GM19452 (cell line): ENCODE data around the gene CSF1.
"Not testable (repeated sequence)": the region's sequence is repeated elsewhere in the genome, so short reads cannot be mapped to it uniquely, and the experiment has no call there.

Source experiments
- ATAC-seq: cut with Tn5 transposase; IDR thresholded peaks from one replicate; pipeline ENCODE4 v1.9.1; 2021; ENCODE audit not compliant: unreplicated experiment

The CSF1 gene

DNA sequence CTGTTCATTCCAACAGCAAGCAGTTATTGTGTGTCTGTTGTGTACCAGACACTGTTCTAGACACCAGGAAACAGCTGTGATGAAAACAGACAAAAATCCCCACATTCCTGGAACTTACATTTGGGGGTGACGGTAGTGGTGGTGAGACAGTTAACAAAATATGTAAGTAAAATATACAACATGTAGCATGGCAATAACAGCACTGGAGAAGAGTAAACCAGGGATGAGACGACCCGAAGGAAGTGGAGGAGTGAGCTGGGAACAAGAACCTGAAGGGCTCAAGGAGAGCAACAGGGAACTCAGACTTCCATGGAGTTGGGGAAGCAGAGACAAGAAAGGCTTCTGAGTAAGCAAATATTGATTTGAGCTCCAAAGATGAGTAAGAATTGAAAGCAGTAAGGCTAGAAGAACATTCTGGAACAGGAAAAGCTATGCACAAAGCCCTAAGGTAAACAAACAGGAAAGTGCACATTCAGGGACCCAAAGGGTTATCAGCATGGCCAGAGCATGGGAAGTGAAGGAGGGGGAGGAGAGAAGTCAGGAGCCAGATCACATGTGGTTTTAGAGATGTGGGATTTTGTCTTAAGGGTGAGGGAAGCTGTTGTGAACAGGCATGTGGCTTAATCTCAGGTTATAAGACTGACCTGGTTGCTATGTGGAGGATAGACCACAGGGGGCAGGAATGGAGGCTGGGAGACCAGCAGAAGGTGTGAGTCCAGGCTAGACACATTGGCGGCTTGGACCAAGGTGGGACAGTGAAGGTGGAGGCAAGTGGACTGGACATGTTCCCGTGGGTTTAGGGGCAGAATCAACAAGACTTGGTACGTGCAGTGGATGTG lies 7.3 kb downstream of the CSF1 start:
- no peak for ATAC-seq

DNA sequence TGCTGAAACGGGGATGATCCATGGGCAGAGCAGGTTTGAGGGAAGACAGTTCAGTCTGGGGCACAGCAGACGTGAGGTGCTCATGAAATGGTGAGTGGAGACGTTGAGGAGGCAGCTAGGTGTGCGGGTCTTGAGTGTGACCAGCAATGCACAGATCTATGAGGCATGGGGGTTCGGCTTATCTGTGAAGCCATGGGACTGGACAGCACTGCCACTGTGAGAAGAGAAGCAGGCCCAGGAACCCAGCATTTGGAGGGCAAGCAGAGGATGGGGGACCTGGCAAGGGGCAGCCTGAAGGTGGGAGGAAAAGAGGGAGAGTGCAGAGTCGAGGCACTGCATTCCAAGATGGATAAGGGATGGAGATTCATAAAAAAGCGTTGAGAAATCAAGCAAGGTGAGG lies 8.0 kb downstream of the CSF1 start:
- ATAC-seq = no peak

DNA sequence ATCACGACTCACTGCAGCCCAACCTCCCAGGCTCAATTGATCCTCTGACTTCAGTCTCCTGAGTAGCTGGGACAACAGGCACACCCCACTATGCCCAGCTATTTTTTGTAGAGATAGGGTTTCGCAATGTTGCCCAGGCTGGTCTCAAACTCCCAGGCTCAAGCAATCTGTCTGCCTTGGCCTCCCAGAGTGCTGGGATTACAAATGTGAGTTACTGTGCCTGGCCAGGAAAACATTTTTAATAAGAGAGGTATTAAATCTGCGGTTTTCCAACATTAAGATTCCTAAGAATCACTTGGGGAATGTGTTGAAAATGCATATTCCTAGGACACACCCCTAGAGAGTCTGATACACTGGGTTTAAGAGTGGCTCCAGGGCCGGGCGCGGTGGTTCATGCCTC lies 8.7 kb downstream of the CSF1 start:
- no peak for ATAC-seq

DNA sequence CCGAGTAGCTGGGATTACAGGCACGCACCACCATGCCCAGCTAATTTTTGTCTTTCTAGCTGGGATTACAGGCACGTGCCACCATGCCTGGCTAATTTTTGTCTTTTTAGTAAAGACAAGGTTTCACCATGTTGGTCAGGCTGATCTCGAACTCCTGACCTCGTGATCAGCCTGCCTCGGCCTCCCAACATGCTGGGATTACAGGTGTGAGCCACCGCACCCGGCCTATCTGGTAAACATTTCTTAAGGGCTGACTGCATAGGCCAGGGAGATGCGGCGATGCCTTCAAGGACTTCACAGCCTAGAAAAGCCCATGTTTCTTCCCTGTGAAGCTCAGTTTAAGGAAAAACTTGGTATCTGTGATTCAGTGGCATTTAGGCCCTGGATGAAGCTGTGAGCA lies 9.7 kb downstream of the CSF1 start:
- ATAC-seq = not testable (repeated sequence)

DNA sequence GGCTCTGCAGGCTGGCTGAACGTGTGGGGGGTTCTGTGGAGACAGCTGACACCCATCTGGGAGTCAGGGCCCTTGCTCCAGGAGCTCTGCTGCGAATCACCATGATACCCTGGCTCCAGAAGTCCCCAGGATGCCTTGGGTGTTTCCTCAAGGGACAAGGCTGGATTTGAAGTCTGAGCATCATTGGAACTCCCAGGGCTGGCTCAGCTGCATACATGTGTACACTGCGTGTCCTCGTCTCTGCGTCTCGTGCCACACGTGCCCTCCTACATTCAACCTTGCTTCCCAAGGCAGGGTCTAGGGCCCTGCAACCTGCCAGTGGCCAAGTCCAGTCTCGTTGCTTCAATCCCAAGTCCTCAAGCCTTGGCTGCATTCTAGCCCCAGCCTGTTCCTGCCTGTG lies 11.7 kb downstream of the CSF1 start:
- no peak for ATAC-seq

DNA sequence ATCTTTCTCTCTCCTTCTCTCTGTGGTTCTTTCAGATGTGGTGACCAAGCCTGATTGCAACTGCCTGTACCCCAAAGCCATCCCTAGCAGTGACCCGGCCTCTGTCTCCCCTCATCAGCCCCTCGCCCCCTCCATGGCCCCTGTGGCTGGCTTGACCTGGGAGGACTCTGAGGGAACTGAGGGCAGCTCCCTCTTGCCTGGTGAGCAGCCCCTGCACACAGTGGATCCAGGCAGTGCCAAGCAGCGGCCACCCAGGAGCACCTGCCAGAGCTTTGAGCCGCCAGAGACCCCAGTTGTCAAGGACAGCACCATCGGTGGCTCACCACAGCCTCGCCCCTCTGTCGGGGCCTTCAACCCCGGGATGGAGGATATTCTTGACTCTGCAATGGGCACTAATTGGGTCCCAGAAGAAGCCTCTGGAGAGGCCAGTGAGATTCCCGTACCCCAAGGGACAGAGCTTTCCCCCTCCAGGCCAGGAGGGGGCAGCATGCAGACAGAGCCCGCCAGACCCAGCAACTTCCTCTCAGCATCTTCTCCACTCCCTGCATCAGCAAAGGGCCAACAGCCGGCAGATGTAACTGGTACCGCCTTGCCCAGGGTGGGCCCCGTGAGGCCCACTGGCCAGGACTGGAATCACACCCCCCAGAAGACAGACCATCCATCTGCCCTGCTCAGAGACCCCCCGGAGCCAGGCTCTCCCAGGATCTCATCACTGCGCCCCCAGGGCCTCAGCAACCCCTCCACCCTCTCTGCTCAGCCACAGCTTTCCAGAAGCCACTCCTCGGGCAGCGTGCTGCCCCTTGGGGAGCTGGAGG lies 12.7 kb downstream of the CSF1 start:
- ATAC-seq = no peak

DNA sequence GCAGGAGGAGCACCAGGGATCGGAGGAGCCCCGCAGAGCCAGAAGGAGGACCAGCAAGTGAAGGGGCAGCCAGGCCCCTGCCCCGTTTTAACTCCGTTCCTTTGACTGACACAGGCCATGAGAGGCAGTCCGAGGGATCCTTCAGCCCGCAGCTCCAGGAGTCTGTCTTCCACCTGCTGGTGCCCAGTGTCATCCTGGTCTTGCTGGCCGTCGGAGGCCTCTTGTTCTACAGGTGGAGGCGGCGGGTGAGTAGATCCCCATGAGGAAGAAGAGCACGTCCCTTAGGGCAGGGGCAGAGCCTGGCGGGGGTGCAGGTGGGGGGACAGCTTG lies 13.3 kb downstream of the CSF1 start:
- no peak for ATAC-seq

DNA sequence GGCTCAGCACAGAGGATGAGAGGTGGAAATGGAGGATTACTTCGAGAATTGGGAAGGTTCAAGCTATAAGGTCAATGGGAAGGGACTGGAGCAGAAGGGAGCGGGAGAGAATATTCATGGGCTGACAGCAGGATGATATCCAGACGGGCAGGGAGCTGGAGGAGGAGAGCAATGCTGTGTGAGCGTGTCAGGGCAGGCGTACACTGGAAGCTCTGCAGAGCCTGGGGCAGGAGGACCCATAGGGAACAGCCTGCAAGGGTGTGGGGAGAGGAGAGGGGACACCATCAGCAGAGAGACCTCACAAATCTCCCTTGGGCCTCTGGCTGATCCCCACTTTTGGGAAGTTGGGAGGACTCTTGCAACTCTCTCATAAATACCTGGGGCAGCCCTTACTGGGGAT lies 13.7 kb downstream of the CSF1 start:
- ATAC-seq = no peak

DNA sequence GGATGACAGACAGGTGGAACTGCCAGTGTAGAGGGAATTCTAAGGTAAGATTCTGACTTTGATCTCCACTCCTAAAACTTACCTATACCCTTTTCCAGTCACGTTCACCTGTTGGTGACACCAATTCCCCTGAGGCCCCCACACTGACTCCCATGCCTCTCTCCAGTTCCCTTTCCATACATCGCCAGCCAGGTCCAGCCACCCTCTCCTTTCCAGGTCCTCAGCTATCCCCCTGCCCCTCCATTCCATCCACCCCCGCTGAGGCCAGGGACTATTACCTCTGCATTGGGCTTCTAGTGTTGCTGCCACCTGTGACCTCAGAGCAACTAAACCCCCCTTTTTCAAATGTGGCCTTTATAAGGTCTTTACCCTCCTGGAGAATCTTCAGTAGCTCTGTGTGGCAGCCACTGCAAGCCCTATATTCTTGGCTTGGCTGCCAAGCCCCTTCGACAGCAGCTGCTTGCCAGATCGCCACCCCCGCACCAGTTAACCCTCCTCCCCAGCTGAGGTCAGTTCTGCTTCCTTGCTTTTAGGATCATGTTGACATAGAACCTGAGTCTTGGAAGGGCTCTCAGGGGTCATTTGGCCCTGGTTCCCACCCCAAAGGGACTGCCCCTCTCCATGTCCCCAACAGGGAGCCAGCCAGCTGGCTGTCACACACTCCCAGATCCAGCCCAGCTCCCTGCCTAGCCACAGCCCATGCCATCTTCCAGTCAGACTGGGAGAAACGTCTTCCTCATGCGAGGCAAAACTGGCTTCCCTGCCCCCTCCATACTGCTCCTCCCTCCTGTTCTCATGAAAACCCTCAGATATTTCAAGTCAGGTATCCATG lies 14.7 kb downstream of the CSF1 start:
- no peak for ATAC-seq

DNA sequence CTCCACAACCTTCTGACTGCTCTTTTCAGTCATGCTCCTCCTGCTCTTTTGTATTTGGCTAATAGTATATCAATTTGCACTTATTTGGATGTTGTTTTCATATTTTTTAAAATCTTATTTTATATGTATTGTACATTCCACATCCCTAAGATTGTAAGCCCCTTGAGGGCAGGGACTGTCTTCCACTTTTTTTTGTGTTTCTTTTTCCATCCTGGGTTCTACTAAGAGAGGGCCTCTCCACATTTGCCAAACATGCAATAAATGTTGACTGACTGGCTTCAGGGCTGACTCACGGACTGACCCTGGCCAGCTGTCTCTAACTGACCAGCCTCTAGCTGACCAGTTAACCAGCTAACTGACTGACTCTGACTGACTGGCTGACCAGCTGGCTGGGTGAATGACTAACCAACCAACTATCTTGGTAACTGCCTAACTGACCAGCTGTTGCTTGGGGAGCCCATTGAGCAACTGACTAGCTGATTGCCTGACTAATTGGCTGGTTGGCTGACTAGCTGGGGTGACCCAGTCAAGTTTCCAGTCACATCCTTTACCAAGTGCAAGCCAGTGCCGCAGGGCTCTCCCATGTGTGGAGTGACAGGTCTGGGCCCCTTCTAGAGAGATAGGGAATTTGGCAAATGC lies 16.1 kb downstream of the CSF1 start:
- no peak for ATAC-seq

DNA sequence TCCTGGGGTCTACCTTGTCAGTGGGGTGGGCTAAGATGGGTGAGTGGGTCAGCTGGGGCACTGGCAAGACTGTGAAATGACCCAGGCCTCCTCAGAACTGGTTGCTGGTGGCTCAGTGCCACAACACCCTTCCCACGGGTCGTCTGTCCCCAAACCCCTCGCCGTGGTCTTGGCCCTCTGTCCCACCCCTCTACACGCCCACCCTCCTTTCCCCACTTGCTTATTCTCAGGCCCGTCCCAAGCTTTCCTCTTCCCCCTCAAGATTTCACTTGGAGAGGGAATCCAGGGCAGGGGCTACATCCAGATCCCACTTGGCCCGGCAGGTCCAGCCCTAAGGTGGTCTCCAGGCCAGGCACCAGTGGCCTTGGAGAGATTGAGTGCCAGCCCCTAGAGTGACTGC lies 16.7 kb downstream of the CSF1 start:
- ATAC-seq = no peak

DNA sequence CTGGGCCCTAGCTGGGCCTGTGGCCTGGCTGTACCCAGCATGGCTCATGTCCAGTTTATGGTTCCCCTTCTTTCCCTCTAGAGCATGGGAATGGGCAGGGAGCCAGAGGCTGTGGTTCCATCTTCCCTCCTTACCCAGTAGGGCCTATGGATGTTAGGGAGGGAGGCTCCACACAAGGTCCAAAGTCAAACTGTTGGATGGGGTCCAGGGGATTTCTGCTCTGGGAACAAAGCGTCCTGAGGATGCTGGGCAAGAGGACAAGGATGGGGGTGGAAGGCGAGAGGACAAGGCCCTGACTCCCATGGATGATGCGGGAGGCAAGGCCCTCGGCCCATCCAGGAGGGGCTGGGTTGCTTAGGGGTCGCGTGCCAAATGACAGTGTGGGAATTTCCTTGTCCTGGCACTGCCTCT lies 17.3 kb downstream of the CSF1 start:
- ATAC-seq = no peak

DNA sequence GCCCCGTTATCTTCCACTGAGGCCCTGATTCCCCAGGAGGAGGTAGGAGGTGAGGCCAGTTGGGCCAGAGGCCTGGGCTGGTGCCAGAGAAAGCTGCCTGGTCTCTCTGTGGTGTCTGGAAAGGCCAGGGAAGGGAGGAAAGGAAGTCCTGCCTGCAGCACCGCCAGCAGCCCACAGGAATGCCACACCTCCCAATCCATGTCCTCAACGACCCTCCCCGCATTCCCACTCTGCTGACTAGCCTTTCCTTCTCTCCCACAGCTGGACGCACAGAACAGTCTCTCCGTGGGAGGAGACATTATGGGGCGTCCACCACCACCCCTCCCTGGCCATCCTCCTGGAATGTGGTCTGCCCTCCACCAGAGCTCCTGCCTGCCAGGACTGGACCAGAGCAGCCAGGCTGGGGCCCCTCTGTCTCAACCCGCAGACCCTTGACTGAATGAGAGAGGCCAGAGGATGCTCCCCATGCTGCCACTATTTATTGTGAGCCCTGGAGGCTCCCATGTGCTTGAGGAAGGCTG lies 18.0 kb downstream of the CSF1 start:
- ATAC-seq = no peak

DNA sequence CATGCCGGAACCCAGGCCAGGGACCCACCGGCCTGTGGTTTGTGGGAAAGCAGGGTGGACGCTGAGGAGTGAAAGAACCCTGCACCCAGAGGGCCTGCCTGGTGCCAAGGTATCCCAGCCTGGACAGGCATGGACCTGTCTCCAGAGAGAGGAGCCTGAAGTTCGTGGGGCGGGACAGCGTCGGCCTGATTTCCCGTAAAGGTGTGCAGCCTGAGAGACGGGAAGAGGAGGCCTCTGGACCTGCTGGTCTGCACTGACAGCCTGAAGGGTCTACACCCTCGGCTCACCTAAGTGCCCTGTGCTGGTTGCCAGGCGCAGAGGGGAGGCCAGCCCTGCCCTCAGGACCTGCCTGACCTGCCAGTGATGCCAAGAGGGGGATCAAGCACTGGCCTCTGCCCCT lies 18.5 kb downstream of the CSF1 start:
- ATAC-seq = no peak

DNA sequence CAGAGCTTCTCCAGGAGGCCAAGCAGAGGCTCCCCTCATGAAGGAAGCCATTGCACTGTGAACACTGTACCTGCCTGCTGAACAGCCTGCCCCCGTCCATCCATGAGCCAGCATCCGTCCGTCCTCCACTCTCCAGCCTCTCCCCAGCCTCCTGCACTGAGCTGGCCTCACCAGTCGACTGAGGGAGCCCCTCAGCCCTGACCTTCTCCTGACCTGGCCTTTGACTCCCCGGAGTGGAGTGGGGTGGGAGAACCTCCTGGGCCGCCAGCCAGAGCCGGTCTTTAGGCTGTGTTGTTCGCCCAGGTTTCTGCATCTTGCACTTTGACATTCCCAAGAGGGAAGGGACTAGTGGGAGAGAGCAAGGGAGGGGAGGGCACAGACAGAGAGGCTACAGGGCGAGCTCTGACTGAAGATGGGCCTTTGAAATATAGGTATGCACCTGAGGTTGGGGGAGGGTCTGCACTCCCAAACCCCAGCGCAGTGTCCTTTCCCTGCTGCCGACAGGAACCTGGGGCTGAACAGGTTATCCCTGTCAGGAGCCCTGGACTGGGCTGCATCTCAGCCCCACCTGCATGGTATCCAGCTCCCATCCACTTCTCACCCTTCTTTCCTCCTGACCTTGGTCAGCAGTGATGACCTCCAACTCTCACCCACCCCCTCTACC lies 19.1 kb downstream of the CSF1 start:
- no peak for ATAC-seq

DNA sequence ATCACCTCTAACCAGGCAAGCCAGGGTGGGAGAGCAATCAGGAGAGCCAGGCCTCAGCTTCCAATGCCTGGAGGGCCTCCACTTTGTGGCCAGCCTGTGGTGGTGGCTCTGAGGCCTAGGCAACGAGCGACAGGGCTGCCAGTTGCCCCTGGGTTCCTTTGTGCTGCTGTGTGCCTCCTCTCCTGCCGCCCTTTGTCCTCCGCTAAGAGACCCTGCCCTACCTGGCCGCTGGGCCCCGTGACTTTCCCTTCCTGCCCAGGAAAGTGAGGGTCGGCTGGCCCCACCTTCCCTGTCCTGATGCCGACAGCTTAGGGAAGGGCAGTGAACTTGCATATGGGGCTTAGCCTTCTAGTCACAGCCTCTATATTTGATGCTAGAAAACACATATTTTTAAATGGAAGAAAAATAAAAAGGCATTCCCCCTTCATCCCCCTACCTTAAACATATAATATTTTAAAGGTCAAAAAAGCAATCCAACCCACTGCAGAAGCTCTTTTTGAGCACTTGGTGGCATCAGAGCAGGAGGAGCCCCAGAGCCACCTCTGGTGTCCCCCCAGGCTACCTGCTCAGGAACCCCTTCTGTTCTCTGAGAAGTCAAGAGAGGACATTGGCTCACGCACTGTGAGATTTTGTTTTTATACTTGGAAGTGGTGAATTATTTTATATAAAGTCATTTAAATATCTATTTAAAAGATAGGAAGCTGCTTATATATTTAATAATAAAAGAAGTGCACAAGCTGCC lies 19.8 kb downstream of the CSF1 start:
- ATAC-seq = no peak

DNA sequence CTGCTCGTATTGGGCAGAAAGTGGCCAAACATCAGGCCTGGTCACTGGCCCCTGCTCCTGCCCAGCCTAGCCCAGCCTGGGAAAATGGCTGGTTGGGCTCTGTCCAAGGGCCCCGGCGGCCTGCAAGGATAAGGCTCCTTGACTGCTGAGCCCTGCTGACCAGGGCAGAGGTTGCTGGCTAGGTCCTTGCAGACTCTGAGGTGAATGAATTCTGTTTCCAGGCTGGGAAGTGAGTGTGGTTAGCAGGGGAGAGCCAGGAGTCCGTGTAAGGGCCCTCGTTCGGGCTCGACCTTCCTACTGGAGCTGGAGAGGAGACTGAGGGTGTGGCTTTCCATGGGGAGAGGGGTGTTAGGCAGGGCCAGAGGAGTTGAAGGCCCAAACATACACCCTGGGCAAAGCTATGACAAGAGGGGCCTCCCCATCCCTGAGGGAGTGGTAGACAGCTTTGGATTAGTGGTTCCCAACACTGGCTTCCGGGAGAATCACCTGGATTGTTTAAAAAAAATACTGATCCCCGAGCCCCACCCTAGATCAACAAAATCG lies 20.6 kb downstream of the CSF1 start:
- ATAC-seq = no peak

DNA sequence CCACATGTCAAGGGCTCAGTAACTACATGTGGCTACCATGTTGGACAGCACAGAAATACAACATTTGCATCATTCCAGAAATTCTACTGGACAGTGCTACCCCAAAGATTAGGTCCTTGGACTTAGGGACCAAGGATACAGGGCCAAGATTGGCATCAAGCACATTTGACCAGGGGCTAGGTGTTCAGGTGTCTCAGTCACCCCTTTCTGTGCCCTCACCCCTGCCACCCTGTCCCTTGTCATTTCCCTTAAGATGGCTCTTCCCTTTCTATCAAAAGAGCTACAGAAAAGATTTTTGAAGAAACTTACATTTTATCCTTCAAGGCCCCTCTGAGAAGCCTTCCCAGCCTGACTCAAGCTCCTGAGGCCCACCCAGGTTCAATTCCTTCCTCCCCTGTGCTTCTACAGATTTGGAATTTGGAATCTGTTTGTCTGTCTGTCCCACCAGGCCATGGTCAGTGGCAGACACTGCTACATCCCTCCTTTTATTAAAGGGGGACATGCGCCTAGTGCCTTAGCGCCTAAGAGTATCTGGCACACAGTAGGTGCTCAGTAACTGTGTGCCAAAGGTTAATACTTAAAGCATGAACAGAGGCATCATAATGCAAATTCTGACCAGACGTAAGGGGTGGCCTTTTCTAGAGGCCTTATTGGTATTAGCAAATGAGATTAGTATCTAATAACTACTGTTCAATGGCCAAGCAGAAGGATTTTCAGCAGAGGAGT lies 21.4 kb downstream of the CSF1 start:
- ATAC-seq = no peak

DNA sequence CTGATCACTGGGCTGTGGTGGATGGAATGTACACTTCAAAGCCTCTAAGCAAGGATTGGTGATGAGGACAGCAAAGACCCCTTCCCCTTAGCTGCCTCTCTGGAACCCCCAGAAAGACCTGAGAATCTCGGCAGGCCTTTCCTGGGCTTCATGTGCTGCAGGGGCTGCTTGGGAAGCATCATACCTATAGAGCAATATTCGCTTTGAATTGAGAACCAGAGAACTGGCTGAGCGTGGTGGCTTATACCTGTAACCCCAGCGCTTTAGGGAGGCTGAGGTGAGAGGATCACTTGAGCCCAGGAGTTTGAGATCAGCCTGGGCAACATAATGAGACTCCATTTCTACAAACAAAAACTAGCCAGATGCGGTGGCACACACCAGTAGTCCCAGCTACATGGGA lies 22.0 kb downstream of the CSF1 start:
- ATAC-seq = no peak
